ENCODE measurements around the gene ZBTB7A. TPM values are rescaled to one million over a fixed set of nuclear protein-coding genes. Genes with fewer than 3 reads are reported as not detected.

ZBTB7A gene
- total RNA-seq, 1 donor from 2014 or later: 14.5 TPM

DNA sequence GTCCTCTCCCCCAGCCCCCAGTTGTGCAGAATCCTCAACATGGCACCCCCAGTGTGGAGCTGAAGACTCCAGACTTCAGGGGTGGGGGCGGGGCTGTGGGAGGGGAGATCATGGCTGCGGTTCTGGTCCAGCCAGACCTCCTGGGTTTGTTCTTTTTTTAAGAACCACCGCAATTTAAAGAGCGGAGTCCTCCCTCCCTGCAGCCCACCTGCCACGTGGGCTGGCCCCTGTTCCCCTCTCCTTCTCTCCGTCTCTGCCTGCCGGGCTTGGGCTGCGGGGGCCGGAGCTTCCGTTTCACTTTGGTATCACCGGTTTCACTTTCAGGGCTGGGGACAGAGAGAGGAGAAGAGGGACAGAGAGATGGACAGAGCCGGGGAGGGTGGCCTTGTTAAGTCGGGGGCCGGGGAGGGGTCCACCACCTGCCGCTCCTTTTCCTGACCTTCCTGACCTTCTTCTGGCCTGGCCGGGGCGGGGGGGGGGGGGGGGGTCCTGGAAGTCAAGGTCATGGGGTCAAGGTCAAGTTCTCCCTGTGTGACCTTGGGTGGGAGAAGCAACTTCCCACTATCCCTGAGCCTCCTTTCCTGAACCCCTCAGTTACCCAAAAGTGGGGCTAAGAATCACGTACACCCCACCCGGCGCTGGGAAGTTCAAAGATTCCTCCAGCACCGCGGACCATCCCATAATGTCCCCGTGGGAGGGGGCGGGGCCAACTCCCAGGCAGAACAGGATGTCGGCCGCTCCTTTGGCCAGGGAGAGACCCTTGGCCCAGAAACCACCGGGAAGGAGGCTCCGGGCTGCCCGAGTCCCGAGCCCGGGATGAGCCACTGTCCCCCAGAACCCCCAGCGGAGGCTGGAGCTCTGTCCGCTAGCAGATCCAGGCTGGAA, 11.3 kb upstream of the ZBTB7A start:
- Mint-ChIP-seq H3K36me3 (ENCODE audit: low read depth, unreplicated experiment) (no peaks in the 10 kb centered on the region), H3K27me3 (ENCODE audit: unreplicated experiment) (peaks cover 1% of the 10 kb centered on the region), H3K4me1 (ENCODE audit: unreplicated experiment) (no peaks in the 10 kb centered on the region), H3K27ac (ENCODE audit: unreplicated experiment) (no peak overlapping the region), H3K4me3 (ENCODE audit: unreplicated experiment) (no peak overlapping the region), H3K9me3 (ENCODE audit: unreplicated experiment) (no peaks in the 10 kb centered on the region)
- TF ChIP-seq CTCF (IDR thresholded peaks at IDR 0.05; ENCODE audit: unreplicated experiment): no peak
- DNase-seq (ENCODE audit: low spot score): no peak

- Mint-ChIP-seq H3K4me3 (ENCODE audit: unreplicated experiment) (no peak overlapping the region), H3K9me3 (ENCODE audit: unreplicated experiment) (no peaks in the 10 kb centered on the region), H3K36me3 (ENCODE audit: low read depth, unreplicated experiment) (no peaks in the 10 kb centered on the region), H3K27ac (ENCODE audit: unreplicated experiment) (no peak overlapping the region), H3K4me1 (ENCODE audit: unreplicated experiment) (no peaks in the 10 kb centered on the region), H3K27me3 (ENCODE audit: unreplicated experiment) (peaks cover under 1% of the 10 kb centered on the region)
- no peak for DNase-seq (ENCODE audit: low spot score)
- no peak for TF ChIP-seq CTCF (IDR thresholded peaks at IDR 0.05; ENCODE audit: unreplicated experiment)
These were observed 10.3 kb upstream of the ZBTB7A start for GRCh38 chr19:4077007-4077374.

GRCh38 chr19:4075373-4075772, 8.7 kb upstream of the ZBTB7A start:
- Mint-ChIP-seq H3K4me3 (ENCODE audit: unreplicated experiment) (no peak overlapping the region), H3K36me3 (ENCODE audit: low read depth, unreplicated experiment) (no peaks in the 10 kb centered on the region), H3K27ac (ENCODE audit: unreplicated experiment) (no peak overlapping the region), H3K27me3 (ENCODE audit: unreplicated experiment) (no peaks in the 10 kb centered on the region), H3K4me1 (ENCODE audit: unreplicated experiment) (no peaks in the 10 kb centered on the region), H3K9me3 (ENCODE audit: unreplicated experiment) (no peaks in the 10 kb centered on the region)
- no peak for TF ChIP-seq CTCF (IDR thresholded peaks at IDR 0.05; ENCODE audit: unreplicated experiment)
- no peak for DNase-seq (ENCODE audit: low spot score)

- no peaks in the 10 kb centered on the region for H3K4me1 Mint-ChIP-seq (ENCODE audit: unreplicated experiment)
- peaks cover 6% of the 10 kb centered on the region for H3K27me3 Mint-ChIP-seq (ENCODE audit: unreplicated experiment)
- H3K9me3 Mint-ChIP-seq (ENCODE audit: unreplicated experiment): no peaks in the 10 kb centered on the region
- DNase-seq (ENCODE audit: low spot score): no peak
- H3K27ac Mint-ChIP-seq (ENCODE audit: unreplicated experiment): no peak overlapping the region
- no peak for TF ChIP-seq CTCF (IDR thresholded peaks at IDR 0.05; ENCODE audit: unreplicated experiment)
- no peak overlapping the region for H3K4me3 Mint-ChIP-seq (ENCODE audit: unreplicated experiment)
- H3K36me3 Mint-ChIP-seq (ENCODE audit: low read depth, unreplicated experiment): no peaks in the 10 kb centered on the region
These were observed 4.9 kb upstream of the ZBTB7A start for GRCh38 chr19:4071610-4072009.

GRCh38 chr19:4069331-4069959, 2.7 kb upstream of the ZBTB7A start:
- Mint-ChIP-seq H3K36me3 (ENCODE audit: low read depth, unreplicated experiment) (no peaks in the 10 kb centered on the region), H3K27ac (ENCODE audit: unreplicated experiment) (no peak overlapping the region), H3K4me1 (ENCODE audit: unreplicated experiment) (no peaks in the 10 kb centered on the region), H3K9me3 (ENCODE audit: unreplicated experiment) (no peaks in the 10 kb centered on the region), H3K4me3 (ENCODE audit: unreplicated experiment) (no peak overlapping the region), H3K27me3 (ENCODE audit: unreplicated experiment) (peaks cover 6% of the 10 kb centered on the region)
- no peak for TF ChIP-seq CTCF (IDR thresholded peaks at IDR 0.05; ENCODE audit: unreplicated experiment)
- DNase-seq (ENCODE audit: low spot score): no peak
